GM21526 (cell line): ENCODE results near the gene OSR1.

Source experiments
- ATAC-seq: cut with Tn5 transposase; IDR thresholded peaks from one replicate; pipeline ENCODE4 v1.9.1; 2021; ENCODE audit warnings: moderate library complexity; ENCODE audit not compliant: unreplicated experiment, low FRiP score

OSR1 gene

DNA sequence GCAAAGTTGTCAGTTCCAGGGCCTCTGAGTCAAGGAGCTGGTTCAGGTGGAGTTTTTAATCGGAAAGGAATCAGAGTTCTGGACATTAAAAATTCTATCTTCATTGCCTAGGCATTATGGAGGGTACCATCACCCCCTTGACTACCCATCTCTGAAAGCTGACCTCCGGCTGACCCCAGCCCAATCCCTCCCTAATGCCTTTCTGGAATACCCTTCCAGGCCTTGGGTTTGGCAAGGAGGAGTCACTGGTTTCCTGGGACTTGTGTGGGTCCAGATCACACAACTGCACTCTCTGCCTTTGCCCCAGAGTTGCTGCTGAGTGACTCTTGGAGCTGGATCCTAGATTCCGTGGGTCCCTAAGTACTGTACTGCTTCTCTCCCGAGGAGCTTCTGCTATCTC, 1.0 kb upstream of the OSR1 start:
- no peak for ATAC-seq

DNA sequence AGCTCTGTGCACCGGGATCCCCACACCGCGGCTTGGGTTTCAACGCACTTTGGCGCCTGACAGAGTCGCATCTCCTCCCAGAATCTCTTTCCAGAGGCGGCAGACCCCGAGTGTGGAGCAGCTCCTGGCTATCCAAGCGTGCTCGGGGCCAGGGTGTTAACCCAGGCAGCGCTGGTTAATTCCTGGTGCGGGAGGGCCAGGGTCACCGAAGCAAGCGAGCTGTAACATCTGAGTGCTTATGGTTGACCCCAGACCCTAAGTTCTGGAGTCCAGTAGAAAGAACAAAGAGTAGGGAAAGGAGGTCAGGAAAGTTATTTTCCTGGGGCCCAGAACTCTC, 566 bp upstream of the OSR1 start:
- ATAC-seq, result no peak

GRCh38 chr2:19357402-19358241, 801 bp downstream of the OSR1 start:
- no peak for ATAC-seq

DNA sequence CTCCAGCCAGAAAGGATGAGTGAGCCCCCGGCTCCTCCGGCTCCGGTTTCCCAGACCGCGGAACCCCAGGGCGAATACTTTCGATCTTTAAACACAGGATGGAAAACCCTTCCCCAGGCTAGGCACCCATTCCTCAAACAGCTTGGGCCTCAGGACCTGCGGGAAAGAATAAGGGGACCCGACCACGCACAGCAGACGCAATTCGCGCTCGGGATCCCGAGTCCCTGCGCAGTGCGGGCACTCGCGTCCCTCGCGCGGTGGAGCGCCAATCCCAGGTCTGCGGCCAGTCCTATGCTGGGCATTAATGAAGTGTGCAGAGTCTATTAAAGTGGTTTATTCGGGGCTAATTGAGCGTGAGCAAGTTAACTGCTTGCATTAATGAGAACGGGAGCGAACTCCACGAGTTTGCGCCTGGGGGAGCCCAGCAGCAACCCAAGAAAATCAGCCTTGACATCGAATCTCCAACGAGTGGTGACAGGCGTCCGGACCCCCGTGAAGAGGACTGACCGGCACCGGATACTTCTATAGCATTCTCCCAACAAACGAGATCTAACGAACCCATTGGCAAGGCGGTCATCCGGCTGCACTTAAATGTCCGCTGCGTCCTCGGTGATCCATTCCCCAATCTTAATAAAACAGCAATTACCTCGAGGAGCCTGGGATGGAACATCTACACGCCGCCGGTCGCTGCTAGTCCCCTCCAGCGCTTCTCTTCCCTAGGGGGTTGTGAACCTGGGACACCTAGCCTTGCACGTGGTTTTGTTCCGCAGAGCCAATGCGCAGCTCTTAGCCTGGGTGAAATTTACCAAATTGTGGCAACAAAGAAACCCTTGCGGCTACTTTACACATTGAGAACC, 1.6 kb downstream of the OSR1 start:
- ATAC-seq, result no peak

DNA sequence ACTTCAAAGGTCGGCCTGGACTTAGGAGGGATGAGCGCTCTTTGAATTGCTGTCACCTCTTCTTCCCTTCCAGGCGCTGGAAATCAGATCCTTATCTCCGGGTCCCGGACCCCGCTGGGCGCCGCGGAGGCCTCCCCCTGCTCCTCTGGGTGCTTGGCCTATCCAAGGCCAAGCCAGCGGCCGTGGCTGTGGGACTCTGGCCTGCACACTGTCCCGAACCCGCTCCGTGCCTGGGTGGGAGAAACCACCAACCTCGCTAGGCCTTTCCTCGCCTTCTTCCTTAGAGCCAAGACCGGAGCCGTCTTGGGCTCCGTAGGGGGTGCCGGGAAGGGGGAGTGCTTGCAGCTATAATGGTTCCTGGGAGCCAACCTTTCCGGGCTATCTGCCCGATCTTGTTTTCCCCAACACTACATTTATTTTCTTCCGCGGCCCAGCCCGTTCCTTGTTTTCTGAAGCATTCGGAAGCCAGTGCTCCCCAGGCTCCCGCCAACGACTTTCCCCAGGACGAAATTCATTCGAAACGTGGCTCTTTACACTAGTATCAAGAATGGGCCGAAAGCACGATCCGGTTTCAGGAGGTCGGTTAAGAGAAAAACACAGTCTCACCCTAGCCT, 2.4 kb downstream of the OSR1 start:
- ATAC-seq, result no peak

GRCh38 chr2:19355416-19355821, 3.0 kb downstream of the OSR1 start:
- no peak for ATAC-seq

DNA sequence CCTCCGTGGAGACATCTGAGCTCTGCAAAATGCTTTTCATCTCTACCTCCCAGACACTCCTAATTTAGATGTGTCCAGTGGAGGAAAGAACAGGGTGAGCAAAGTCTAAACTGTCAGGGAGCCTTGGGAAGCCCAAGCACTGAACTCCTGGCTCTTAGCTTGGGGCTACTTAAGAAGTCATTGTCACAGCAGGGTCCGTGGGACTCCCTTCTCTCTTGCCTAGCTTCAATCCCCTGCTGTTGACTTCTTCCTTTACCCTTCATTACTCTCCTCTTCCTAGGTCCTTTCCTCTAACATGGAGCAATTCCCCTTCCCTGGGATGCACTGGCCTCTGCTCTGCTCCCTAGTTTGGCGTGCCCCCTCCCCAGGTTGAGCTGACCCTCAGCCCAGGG, 3.4 kb downstream of the OSR1 start:
- ATAC-seq, result no peak

- ATAC-seq, result no peak
Observed at GRCh38 chr2:19353721-19354050, 4.7 kb downstream of the OSR1 start.

GRCh38 chr2:19352946-19353720, 5.3 kb downstream of the OSR1 start:
- ATAC-seq, result no peak

- ATAC-seq, result no peak
Observed at GRCh38 chr2:19351899-19352697, 6.3 kb downstream of the OSR1 start.

- no peak for ATAC-seq
Observed at GRCh38 chr2:19351499-19351898, 6.9 kb downstream of the OSR1 start.

- ATAC-seq, result no peak
Observed at GRCh38 chr2:19350678-19351401, 7.6 kb downstream of the OSR1 start.

DNA sequence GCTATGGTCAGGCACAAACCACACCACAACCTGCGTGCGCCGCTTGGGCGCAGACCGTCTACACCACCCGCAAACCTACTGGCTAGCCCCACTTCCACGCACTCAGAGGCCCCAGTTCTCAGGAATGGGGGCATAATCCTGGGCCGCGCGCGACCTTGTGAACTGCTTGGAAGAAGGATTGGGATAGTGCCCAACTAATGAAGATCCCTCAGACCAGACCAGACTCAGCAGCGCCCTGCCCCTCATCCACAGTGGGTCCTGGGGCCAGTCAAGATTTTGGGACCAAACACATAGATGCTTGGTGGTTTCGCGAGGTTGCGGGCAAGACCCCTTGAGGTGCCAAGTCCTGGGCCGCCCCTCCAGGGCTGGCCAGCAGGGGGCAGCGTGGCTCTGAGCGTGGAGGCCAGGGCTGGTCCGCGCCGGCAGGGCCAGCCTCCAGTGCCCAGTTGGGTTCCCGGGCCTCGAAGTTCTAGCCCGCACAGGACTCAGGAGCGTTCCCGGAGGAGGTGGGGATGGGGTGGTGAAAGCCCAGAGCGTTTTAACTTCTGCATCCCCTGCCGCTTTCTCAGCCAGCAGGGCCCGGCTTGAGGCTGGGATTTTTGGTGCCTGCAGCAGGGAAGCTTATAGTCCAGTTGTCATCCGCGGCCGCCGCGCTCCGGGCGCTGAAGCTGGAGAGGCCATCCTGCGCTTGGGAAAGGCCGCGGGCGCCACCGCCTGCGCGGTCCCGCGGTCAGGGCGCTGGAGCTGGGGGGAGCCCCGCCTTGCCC, 8.3 kb downstream of the OSR1 start:
- ATAC-seq, result no peak

DNA sequence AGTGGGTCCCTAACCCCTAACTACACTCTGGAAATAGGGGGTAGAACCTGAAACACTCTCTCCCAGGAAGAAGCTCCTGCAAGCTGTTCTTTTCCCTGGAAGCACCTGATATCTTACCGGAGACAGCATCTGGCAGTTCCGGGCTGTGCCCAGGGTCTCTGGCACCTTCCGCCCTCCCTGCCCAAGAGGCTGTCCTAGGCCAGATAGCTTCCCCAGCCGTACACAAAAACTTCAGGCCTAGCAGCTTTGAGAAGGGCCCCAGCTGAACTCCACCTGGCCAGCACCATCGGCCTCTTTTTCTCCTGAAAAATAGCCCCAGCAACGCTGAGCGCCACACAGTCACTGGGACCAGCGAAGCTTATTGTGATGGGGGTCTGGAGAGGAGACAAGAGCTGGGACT, 9.7 kb downstream of the OSR1 start:
- no peak for ATAC-seq

- peak; percentile 92 for ATAC-seq
Observed at GRCh38 chr2:19347619-19348562, 10.5 kb downstream of the OSR1 start.

- peak; percentile 10 for ATAC-seq
Observed at GRCh38 chr2:19346983-19347618, 11.3 kb downstream of the OSR1 start.

- ATAC-seq, result no peak
Observed at GRCh38 chr2:19337742-19338141, 20.7 kb downstream of the OSR1 start.
